GM18873 (cell line): ENCODE measurements around the gene SPATA1.
A peak's percentile ranks its signal among the peaks of the same experiment; 100 is the strongest.
"Not testable (repeated sequence)": the region's sequence is repeated elsewhere in the genome, so short reads cannot be mapped to it uniquely, and the experiment has no call there.

ENCODE experiments used
- ATAC-seq: cut with Tn5 transposase; IDR thresholded peaks from one replicate; pipeline ENCODE4 v1.9.1; 2021; ENCODE audit warnings: mild to moderate bottlenecking, moderate library complexity, moderate number of reproducible peaks; ENCODE audit not compliant: unreplicated experiment, low FRiP score

SPATA1 gene

GRCh38 chr1:84507887-84508286 lies 1.7 kb downstream of the SPATA1 start:
- ATAC-seq, result not testable (repeated sequence)

GRCh38 chr1:84508510-84508909 lies 2.3 kb downstream of the SPATA1 start:
- ATAC-seq, result no peak

GRCh38 chr1:84509029-84509428 lies 2.8 kb downstream of the SPATA1 start:
- ATAC-seq, result no peak

GRCh38 chr1:84510165-84510564 lies 4.0 kb downstream of the SPATA1 start:
- ATAC-seq, result no peak

- no peak for ATAC-seq
Measured at GRCh38 chr1:84510668-84511067, 4.5 kb downstream of the SPATA1 start.

- no peak for ATAC-seq
Measured at GRCh38 chr1:84524590-84524989, 18.4 kb downstream of the SPATA1 start.

GRCh38 chr1:84525779-84526178 lies 19.6 kb downstream of the SPATA1 start:
- ATAC-seq, result no peak

GRCh38 chr1:84538599-84538998 lies 32.4 kb downstream of the SPATA1 start:
- no peak for ATAC-seq

GRCh38 chr1:84539972-84540371 lies 33.8 kb downstream of the SPATA1 start:
- no peak for ATAC-seq

GRCh38 chr1:84540759-84541158 lies 34.6 kb downstream of the SPATA1 start:
- ATAC-seq, result no peak

GRCh38 chr1:84541679-84542078 lies 35.5 kb downstream of the SPATA1 start:
- no peak for ATAC-seq

- ATAC-seq, result no peak
Measured at GRCh38 chr1:84550826-84551225, 44.6 kb downstream of the SPATA1 start.

GRCh38 chr1:84569216-84569615 lies 63.0 kb downstream of the SPATA1 start:
- no peak for ATAC-seq

GRCh38 chr1:84570436-84571149 lies 64.4 kb downstream of the SPATA1 start:
- ATAC-seq, result no peak

- no peak for ATAC-seq
Measured at GRCh38 chr1:84571150-84571535, 65.0 kb downstream of the SPATA1 start.

- ATAC-seq, result no peak
Measured at GRCh38 chr1:84573481-84573966, 67.3 kb downstream of the SPATA1 start.

- ATAC-seq, result peak; percentile 66
Measured at GRCh38 chr1:84573967-84574842, 68.0 kb downstream of the SPATA1 start, which contains the start of gene CTBS. TSS of gene CTBS (minus strand) at chr1:84574440. CDS start at chr1:84574415, 25 bp downstream.

- no peak for ATAC-seq
Measured at GRCh38 chr1:84574936-84575335, 68.8 kb downstream of the SPATA1 start.

- ATAC-seq, result no peak
Measured at GRCh38 chr1:84581648-84582047, 75.5 kb downstream of the SPATA1 start.

- no peak for ATAC-seq
Measured at GRCh38 chr1:84582802-84583587, 76.8 kb downstream of the SPATA1 start.

- peak; percentile 21 for ATAC-seq
Measured at GRCh38 chr1:84583648-84584047, 77.5 kb downstream of the SPATA1 start.
